Upper lobe of right lung (tissue), 1 donor: ENCODE measurements around the gene CBR3. TPM values are rescaled to one million over a fixed set of nuclear protein-coding genes. Genes with fewer than 3 reads are reported as not detected.

Source experiments
- ATAC-seq: fragments of 200-7000 bp; cut with Tn5 transposase; one replicate; pipeline ENCODE4 v1.9.1; 2020; ENCODE audit warnings: mild to moderate bottlenecking, moderate library complexity
- DNase-seq: peaks from one replicate; pipeline ENCODE4 v3.0.0-alpha.2; 2020
- H3K27ac ChIP-seq: fragments of 200-600 bp; one replicate; pipeline ENCODE4 v1.8.0; 2022
- H3K27me3 ChIP-seq: fragments of 200-600 bp; one replicate; pipeline ENCODE4 v1.8.0; 2022; ENCODE audit warnings: mild to moderate bottlenecking
- H3K36me3 ChIP-seq: fragments of 200-600 bp; one replicate; pipeline ENCODE4 v1.8.0; 2022
- H3K4me1 ChIP-seq: fragments of 200-600 bp; one replicate; pipeline ENCODE4 v1.8.0; 2022
- H3K4me3 ChIP-seq: fragments of 200-600 bp; one replicate; pipeline ENCODE4 v1.8.0; 2022; ENCODE audit warnings: mild to moderate bottlenecking
- H3K9me3 ChIP-seq: fragments of 200-600 bp; one replicate; pipeline ENCODE4 v1.8.0; 2022
- CTCF ChIP-seq: fragments of 200-600 bp; IDR thresholded peaks from one replicate; pipeline ENCODE4 v1.8.0; 2022; ENCODE audit warnings: antibody characterized with exemption
- intact Hi-C: fragments of 100-400 bp; cut with DNase I; formaldehyde crosslinking; loops from one replicate; pipeline ENCODE4 v1.11.0; 2022
- total RNA-seq: library from RNA; stranded (reverse); fragmentation: NEBNext Ultra II Directional; extraction: Animal tissue kit (Norgen Biotek cat#: 25700); gene quantifications from one replicate; pipeline ENCODE4 v1.2.1, GENCODE V29; 2021
- donor health status: DM: no; HTN: yes; CAD: no; lungs with severe emphysema.

The CBR3 gene
- total RNA-seq, 1 donor from 2014 or later: 4.1 TPM

- TF ChIP-seq CTCF: no peak
- peak; percentile 25 for ATAC-seq
Measured at GRCh38 chr21:36186506-36187399, 51.9 kb downstream of the CBR3 start.

GRCh38 chr21:36188081-36188681, 53.3 kb downstream of the CBR3 start:
- peak; percentile 85 for ATAC-seq
- no peak for TF ChIP-seq CTCF
- Histone ChIP-seq H3K27me3 (no peaks in the 10 kb centered on the region), H3K36me3 (no peaks in the 10 kb centered on the region), H3K27ac (no peak overlapping the region), H3K9me3 (no peaks in the 10 kb centered on the region), H3K4me1 (peaks cover 7% of the 10 kb centered on the region), H3K4me3 (no peak overlapping the region)
- DNase-seq: peak; percentile 68
- intact Hi-C loops: no loop called here

More at GRCh38 chr21:36186506-36187399, 51.9 kb downstream of the CBR3 start:
- no peaks in the 10 kb centered on the region for H3K36me3 ChIP-seq
- no peak for DNase-seq
- no peak overlapping the region for H3K4me3 ChIP-seq
- intact Hi-C loops: no loop called here
- no peaks in the 10 kb centered on the region for H3K27me3 ChIP-seq
- no peaks in the 10 kb centered on the region for H3K9me3 ChIP-seq
- H3K27ac ChIP-seq: no peak overlapping the region
- peaks cover 7% of the 10 kb centered on the region for H3K4me1 ChIP-seq

- ATAC-seq (no peak), DNase-seq (no peak)
- peaks cover 7% of the 10 kb centered on the region for H3K4me1 ChIP-seq
- intact Hi-C loops: no loop called here
- no peak overlapping the region for H3K4me3 ChIP-seq
- no peaks in the 10 kb centered on the region for H3K9me3 ChIP-seq
- H3K27ac ChIP-seq: no peak overlapping the region
- TF ChIP-seq CTCF: no peak
- no peaks in the 10 kb centered on the region for H3K36me3 ChIP-seq
- H3K27me3 ChIP-seq: no peaks in the 10 kb centered on the region
Measured at GRCh38 chr21:36188937-36189336, 54.1 kb downstream of the CBR3 start.

GRCh38 chr21:36190736-36191135, 55.9 kb downstream of the CBR3 start:
- Histone ChIP-seq H3K36me3 (no peaks in the 10 kb centered on the region), H3K27ac (no peak overlapping the region), H3K4me3 (no peak overlapping the region), H3K27me3 (no peaks in the 10 kb centered on the region), H3K9me3 (no peaks in the 10 kb centered on the region), H3K4me1 (peaks cover 7% of the 10 kb centered on the region)
- ATAC-seq (no peak), DNase-seq (no peak)
- TF ChIP-seq CTCF: no peak
- intact Hi-C loops: no loop called here

- Histone ChIP-seq H3K27me3 (no peaks in the 10 kb centered on the region), H3K9me3 (no peaks in the 10 kb centered on the region), H3K36me3 (no peaks in the 10 kb centered on the region), H3K27ac (no peak overlapping the region), H3K4me3 (no peak overlapping the region), H3K4me1 (peaks cover 7% of the 10 kb centered on the region)
- intact Hi-C loops: no loop called here
- ATAC-seq (no peak), DNase-seq (no peak)
- no peak for TF ChIP-seq CTCF
Measured at GRCh38 chr21:36193200-36193599, 58.3 kb downstream of the CBR3 start.
